GM19035 (cell line): Measurements from ENCODE around the gene DTX1.

Experiments used
- ATAC-seq: cut with Tn5 transposase; IDR thresholded peaks from one replicate; pipeline ENCODE4 v1.9.1; 2021; ENCODE audit not compliant: unreplicated experiment

DTX1 gene

DNA sequence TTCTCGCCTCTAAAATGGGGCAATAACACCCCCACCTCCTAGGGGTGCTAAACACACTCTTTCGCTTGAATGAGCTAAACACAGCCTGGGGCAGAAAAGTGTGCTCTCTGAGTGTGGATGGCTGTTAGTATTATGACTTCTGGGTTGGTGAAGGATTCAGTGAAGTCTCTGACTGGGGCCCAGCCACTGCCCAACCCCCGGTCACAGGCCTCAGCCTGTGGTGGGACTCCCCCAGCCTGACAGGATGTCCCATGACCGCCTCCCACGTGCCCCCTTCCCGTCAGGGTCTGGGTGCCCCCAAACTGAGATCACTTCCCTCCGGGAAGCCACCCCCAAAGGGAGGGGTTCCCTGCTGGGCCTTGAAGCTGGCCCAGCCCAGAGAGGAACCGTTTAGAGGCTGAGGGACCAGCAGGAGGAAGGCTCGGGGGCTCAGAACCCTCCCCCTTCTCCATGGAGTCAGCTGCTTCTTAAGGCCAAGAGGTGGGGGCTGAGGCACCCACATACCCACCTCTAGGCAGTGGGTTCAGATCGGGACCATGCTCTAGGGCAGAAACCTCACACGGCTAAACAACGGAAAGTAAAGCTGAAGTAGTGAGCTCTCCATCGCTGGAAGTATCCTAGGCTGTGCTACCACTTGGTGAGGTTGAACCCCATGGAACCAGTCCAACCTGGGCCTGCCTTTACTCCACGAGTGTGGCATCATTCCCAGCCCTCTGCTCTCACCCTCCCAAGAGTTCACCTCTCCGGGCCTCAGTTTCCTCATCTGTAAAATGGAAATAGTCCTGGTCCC lies 13.8 kb downstream of the DTX1 start:
- no peak for ATAC-seq

DNA sequence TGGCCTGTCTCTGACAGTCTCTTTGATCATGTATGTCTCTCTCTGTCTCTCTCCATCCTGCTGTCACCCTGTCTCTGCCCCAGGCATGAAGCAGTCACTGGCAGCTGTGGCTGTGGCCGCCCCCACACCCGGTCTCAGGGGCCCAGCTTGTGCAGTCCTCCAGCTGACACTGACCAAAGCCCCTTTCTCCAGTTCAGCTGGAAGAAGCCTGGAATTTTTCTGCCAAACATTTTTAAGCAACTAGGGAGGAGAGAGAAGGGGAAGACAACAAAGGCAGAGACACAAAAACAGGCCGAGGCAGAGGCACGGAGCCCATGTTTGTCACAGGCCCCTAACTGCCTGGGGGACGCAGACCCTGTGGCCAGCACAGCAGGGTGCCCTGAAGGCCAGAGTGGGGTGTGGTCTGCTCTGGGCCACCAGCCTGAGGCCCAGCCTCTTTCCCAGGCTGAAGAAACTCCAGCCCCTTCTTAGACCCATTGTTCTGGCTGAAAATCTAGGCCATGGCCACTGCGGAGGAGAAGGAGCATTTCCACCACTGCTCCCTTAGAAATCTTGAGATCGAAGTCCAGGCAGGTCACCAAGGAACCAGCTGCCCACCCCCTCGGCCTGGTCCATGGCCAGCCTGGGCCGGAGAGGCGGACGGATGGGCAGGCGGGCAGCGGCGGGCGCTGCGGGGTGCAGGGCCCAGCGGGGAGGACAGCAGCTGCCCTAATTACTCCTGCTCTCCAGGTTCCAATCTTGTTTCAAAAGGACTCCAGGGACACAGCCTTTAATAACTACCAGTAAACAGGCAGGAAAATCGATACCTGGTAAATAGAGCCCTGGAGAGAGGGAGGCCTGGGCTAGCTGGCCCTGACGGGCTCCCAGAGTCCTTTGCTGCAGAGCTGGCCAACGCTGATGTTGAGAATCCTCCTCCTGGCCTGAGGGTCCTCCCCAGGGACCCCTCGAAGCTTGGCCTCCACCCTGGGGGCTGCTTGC lies 14.9 kb downstream of the DTX1 start:
- no peak for ATAC-seq

DNA sequence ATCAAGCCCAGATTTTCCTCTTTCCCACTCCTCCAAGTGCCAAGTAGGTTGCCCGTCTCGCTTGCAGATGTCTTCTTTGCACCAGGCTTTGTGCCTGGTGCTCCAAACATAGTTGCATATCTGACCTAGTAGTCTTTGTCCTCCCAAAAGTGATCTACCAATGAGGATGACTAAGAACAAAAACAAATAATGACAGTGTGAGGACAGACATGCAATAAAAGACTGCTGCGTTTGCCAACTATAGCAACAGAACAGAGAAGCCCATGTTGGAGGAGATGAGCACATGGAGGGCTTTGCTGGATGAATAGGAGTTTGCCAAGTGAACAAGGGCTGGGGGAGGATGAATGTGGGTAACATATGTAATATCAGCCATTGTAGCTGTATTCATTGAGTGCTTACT lies 15.6 kb downstream of the DTX1 start:
- ATAC-seq: no peak

DNA sequence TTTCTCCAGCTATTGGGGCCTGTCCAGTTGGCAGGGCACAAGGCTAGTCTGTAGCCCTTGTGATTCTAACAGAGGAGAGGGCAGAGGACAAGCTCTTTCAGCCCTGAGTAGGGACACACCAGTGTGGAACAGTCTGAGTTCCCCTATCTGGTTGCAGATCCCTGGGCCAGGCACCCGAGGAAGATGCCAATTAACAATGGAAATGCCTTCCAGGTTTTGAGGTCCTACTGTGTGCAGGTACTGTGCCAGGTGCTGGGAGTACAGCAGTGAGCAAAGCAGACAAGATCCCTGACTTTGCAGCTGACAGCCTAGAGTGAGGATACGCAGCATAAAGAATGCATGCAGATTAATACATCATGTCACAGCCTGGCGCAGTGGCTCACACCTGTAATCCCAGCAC lies 17.1 kb downstream of the DTX1 start:
- ATAC-seq: no peak

DNA sequence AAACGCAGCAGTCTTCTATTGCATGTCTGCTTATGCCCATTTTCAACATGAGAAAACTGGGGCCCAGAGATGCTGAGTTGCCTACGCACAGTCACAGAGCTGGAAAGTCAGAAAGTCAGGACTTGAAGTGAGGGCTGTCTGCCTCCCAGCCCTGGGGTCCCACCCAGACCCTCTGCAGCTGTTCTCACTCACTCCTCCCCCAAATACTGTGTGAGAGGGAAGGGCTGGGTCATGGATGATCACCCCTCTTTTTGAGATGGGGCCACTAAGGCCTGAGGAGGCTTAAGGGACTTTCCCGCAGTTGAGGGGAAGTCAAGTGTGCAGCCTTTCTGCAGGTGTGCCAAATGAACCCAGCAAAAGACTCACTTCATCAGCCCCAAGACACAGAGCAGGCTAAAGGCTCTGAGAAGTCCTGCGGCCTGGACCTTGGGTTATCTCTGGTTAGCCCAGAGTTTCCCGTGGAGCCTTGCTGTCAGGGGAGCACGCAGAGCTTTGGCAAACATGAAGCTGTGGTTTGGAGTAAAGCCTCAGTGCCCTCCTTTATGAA lies 18.7 kb downstream of the DTX1 start:
- peak; percentile 92 for ATAC-seq

- ATAC-seq: no peak
Measured at GRCh38 chr12:113077057-113077858, 20.7 kb downstream of the DTX1 start.

GRCh38 chr12:113077859-113078255 lies 21.3 kb downstream of the DTX1 start:
- no peak for ATAC-seq

DNA sequence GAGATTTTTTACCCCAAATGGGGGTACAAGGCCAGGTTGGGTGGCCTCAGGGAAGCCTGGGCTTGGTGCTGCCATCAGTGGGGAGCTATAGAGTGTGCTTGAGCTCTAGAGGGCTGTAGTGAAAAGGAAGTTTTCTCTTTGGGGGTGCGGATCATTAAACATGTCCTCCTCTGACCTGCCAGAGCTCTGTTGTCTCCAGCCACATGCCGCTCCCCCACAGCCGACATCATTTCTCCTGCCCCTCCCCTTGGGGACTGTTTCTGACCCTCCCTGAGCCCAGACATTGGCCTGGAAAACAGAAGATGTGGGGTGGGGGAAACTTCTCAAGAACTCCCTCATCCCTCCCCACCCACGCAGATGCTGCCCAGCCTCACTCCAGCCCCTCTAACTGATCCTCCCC lies 25.3 kb downstream of the DTX1 start:
- ATAC-seq: no peak

DNA sequence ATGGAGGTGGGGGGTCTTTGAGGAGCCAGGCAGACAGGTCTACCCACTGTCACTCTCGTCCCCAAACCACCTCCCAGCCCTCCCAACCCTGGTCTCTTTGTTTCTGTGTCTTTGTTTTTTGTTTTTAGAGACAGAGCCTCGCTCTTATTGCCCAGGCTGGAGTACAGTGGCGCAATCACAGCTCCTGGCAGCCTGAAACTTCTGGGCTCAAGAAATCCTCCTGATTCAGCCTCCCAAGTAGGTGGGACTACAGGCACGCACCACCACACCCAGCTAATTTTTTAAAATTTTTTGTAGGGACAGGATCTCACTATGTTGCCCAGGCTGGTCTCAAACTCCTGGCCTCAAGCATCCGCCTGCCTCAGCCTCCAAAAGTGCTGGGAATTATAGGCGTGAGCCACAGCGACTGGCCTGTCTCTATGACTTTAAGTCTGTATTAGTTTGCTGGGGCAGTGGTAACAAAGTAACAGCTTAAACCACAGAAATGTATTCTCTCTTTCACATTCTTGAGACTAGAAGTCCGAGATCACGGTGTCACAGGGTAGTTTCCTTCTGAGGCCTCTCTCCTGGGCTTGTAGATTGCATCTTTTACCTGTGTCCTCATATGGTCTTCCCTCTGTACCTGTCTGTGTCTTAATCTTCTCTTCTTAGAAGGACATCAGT lies 26.1 kb downstream of the DTX1 start:
- ATAC-seq: peak; percentile 50

GRCh38 chr12:113083863-113084435 lies 27.4 kb downstream of the DTX1 start:
- no peak for ATAC-seq

DNA sequence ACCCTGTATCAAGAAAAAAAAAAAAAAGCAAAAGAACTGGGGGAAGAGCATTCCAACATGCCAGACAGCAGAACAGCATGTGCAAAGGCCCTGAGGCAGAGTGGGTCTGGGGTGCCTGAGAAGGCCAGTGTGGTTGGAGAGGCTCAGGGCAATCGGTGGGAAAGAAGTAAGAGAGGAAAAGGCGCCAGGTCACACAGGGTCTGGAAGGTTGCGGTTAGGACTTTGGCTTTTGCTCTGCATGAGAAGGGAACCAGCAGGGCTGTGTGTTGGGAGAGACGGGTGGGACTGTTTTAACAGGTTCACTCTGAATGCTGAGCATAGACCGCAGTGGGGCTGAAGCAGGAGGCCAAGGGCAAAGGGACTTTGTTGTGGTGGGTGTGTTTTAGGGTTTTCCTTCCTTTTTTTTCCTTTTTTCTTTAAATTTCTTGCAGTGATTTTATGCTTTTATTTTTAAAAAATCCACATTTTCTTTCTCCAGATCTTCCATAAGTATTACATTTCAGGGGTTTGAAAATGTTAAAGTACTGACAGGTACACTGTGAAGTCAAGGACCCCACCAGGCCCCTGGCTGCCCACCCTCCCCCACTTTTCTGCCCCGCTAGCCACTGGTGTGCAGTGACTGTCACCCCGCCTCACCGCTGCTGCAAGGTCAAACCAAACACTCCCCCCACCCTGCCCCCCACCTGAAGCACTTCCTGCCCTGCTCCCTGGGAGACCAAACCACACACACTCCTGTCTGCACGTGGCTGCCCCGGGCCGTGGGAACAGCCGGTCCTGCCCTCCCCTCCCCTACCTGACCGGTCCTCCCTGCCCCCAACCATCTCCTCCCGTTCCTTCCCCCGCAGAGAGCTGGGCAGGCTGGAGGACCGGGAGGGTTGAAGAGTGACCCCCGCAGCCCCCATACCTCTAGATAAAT lies 30.0 kb downstream of the DTX1 start:
- no peak for ATAC-seq

GRCh38 chr12:113087193-113087592 lies 30.7 kb downstream of the DTX1 start:
- no peak for ATAC-seq

GRCh38 chr12:113088037-113088436 lies 31.5 kb downstream of the DTX1 start:
- ATAC-seq: no peak

GRCh38 chr12:113088971-113089756 lies 32.6 kb downstream of the DTX1 start:
- no peak for ATAC-seq

GRCh38 chr12:113089839-113090238 lies 33.3 kb downstream of the DTX1 start:
- ATAC-seq: no peak

DNA sequence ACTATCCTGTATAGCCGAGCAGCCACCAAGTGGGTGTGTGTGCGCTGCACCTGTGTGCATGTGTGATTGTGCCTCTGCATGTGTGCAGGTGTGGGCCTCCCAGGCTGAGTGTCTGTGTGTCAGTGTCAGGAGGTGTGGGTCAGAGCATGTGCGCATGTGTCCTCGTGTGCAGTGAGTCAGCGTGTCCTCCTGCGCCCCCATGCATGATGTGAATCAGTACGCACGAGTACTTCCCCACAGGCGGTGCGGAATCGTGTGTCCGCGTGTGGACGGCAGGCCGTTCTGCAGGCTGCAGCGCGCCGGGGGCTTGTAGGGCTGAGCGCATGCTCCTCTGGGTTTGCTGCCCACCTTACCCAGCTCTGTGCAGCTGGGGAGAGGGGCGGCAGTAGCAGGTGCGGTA lies 34.2 kb downstream of the DTX1 start:
- ATAC-seq: no peak

GRCh38 chr12:113091506-113091905 lies 35.0 kb downstream of the DTX1 start:
- ATAC-seq: no peak
